HL-60/S4 treated with retinoic acid at 250 ng/mL for 4 days and 3 days (cell line): ENCODE data around the gene SWI5.

Source experiments
- in situ Hi-C: fragments of 300-500 bp; cut with MboI; formaldehyde crosslinking; loops from 2 replicates; pipeline ENCODE4 v1.7.0; 2022; ENCODE audit warnings: low sequenced_read_pairs

SWI5 gene

GRCh38 chr9:128251732-128252100 is 24.4 kb upstream of the SWI5 start:
- in situ Hi-C loops, result no loop called here

GRCh38 chr9:128252317-128253139 is 23.5 kb upstream of the SWI5 start:
- in situ Hi-C loops, result no loop called here

DNA sequence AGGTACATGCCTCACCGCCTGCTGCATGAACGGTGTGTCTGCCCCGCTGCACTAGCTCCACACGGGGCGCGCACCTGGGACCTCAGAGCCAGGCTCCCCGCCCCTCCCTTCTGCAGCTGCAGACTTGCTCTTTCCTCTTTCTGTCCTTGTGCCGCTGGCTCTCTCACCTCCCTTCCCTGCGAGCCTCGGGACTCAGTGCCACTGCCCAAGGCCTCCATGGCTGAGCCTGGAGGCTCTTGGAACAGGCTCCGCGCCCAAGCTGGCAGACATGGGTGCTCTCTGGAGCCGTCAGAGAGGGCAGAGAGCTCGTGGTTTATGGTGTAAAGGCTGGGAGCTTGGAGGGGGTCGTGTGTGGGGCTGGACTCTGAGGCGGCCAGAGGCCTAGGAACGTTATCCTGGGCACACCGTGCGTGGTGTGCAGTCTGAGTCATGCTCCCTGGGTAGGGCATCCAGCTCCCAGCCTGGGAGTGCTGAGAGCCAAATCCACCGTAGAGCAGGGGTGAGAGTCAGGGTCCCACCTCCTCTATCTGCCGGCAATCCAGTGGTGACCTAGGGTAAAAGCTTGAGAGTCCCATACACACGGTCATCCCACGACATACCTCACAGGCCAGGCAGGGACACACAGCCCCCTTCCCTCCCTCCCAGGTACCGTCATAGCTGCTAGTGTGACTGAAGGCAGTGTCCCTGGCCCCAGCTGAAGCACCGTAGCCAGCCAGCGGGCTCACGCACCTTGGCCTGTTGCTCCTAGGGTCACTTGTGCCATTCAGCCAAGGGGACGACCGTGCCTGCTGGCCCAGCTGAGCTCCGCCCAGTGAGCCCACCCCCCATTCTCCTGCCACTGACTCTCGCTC is 22.7 kb upstream of the SWI5 start:
- in situ Hi-C loops, result no loop called here

DNA sequence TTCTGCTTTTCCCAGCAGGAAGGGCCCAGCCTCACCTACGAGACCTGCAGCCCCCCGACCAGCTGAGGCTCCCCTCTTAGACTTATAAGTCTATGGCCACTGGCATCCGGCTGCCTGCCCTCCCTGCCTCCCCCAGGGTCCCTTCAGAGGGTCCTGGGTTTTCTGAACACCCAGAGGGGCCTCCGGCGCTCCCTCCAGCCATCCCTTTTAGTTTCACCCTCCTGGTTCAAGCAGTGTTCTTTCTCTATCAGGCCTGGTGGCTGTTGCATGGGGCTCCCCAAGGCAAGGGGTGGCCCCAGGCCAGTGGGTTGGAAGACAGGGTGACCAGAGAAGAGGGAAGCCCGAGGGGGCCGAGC is 22.1 kb upstream of the SWI5 start:
- in situ Hi-C loops, result no loop called here

DNA sequence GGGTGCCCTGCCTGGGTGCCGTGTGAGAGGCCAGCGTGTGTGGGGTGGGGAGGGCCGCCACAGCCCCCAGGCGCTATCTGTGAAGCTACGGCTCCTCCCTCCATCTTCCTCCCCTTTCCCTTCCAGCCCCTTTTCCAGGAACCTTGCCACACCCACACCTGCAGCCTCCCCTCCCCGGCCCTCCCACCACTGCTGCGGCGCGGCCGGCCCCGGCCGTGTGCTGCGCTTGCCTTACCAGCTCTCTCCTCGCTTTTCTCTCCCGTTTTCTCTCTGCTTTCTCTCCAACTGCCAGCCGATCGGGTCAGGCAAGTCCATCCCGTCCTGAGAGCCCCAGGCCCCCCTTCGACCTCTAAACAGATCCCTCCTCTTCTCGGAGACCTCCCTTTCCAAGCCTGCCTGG is 21.7 kb upstream of the SWI5 start:
- in situ Hi-C loops, result no loop called here

- in situ Hi-C loops, result no loop called here
Observed at GRCh38 chr9:128254855-128255759, 21.0 kb upstream of the SWI5 start.

DNA sequence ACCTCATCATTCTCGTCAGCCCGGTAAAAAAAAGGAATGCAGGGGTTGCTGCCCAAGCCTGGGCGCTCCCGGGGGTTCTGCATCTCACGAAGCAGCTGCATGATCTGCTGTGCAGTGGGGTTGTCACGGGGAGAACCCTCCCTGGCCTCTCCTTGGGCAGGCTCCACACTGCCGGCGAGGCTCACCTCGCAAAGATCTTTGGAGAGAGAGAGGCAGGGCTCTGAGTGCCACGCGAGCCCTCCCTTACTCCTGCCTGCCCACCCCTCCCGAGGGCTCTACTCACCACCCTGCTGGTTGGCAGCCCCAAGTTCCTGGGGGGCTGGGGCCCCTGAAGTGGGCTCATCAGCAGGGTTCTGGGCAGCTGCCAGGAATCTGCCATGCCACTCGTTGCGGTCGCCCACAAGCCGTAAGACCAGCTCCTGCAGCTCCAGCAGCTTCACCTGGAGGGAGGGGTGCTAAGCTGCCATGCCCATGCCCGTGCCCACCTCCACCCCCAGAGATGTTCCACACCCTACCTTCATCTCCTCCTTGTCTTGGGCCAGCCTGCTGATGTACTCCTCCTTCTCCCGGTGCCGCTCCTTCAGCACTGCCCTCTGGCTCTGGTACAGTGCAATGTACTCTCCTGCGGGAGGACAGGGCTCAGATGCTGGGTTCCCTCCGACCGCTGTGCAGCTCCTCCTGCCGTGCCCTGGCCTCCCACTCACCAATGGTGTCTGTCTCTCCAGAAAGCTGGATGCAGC is 18.8 kb upstream of the SWI5 start:
- in situ Hi-C loops, result no loop called here

- in situ Hi-C loops, result no loop called here
Observed at GRCh38 chr9:128257907-128258306, 18.2 kb upstream of the SWI5 start.

- in situ Hi-C loops, result no loop called here
Observed at GRCh38 chr9:128258326-128258725, 17.8 kb upstream of the SWI5 start.

- in situ Hi-C loops, result no loop called here
Observed at GRCh38 chr9:128259156-128259555, 16.9 kb upstream of the SWI5 start.

DNA sequence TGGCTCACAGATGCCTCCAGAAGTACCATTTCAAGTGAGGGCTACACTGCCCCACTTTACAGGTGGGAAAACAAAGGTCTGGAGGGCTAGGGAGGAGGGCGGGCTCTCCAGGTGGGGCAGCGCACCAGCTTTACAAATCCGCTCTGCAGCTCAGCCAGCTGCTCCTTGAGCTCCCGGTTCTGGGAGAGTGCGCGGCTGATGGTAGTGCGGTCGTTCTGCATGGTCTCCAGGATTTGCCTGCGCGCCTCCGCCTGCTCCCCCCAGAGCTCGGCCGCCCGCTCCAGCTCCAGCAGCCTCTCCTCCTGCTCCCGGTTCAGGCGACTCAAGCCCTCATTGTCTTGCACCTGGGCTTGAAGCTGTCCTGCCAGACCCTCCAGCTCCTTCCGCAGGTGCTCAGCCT is 15.7 kb upstream of the SWI5 start:
- in situ Hi-C loops, result no loop called here

DNA sequence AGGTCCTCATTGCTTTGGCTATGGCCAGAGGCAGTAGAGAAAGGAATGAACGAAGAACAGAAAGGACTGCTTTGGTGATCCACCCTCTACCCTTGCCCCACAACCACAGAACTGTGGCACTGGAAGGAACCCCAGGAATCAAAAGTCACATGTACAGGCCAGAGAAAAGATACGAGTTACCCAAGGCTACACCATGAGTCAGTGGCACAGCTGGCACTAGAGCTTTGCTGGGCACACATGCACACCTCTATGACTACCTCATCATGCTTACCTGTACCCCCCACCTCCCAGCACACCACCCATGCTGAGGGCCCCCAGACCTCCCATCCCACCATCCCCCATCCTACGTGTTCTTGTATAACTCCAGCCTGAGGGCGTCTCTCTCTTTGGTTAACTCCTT is 13.4 kb upstream of the SWI5 start:
- in situ Hi-C loops, result no loop called here

DNA sequence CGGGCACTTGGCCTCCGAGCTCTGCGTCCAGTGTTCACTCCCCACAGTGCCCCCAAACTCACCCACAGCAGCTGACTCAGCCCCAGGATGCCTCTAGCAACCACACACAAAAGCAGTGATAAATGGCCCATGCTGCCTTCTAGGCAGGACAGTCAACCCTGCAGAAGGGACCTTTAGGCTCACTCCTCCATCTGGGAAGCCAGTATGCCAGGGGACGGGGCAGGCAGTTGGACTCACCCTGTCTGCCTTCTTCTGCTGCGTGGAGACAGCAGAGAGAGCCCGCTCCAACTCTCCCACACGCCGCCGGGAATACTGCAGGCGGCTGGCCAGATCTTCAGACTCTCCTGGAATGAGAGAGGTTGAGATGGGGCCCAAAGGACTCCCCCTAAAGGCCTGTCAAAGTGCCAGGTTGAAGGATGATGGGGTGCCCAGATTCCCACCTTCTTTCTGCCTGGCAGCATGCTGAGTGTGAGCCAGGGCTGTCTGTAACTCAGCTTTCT is 10.7 kb upstream of the SWI5 start:
- in situ Hi-C loops, result no loop called here

DNA sequence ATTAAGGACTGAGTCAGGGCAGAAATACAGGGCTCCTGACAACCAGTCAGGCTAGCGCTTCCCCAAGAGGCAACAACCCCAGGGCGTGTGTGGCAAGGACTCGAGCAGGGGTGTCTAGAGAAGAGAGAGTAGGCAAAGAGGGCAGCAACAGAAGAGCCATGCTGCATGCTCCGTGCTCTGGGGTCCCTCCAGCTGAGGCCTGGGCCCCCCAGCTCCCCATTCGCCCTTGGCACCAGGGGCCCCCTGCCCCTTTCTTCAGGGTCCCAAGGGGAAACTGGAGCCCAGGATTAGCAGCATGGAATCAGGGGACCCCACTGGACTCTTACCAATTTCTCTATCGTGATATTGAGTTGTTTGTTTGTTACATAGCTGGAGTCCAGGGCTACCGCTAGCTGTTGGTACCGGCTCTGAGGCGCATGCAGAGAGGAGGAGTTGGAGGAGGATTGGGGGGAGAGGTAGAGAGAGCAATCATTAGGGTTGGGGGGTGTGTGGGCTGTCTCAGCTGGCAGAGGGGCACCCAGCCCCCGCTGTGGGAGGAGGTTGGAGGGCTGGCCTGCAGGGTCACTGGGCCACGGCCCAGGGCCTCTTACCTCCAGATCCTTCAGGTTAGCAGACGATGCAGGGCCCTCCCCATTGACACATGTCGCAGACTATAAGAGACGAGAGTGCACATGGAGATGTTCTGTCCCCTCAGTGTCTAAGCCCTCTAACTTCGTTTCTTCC is 9.0 kb upstream of the SWI5 start:
- in situ Hi-C loops, result no loop called here

- in situ Hi-C loops, result no loop called here
Observed at GRCh38 chr9:128271112-128271511, 5.0 kb upstream of the SWI5 start.

GRCh38 chr9:128271512-128271911 is 4.6 kb upstream of the SWI5 start:
- in situ Hi-C loops, result no loop called here

- in situ Hi-C loops, result no loop called here
Observed at GRCh38 chr9:128274245-128274644, 1.8 kb upstream of the SWI5 start.

GRCh38 chr9:128275198-128276007 is 673 bp upstream of the SWI5 start, which contains the start of gene GOLGA2:
TSS of gene GOLGA2 (minus strand) at chr9:128276007. CDS start at chr9:128275976, 31 bp downstream.
- in situ Hi-C loops, result no loop called here
